GM23248 (cell line): ENCODE data around the gene OLA1.

Source experiments
- EZH2 ChIP-seq: fragments of 200-600 bp; sonication (generic); IDR thresholded peaks from 2 replicates; pipeline ENCODE4 v1.6.1; 2018; ENCODE audit warnings: antibody characterized with exemption, mild to moderate bottlenecking; ENCODE audit not compliant: insufficient read depth, poor library complexity, severe bottlenecking
- EZH2phosphoT487 ChIP-seq: fragments of 200-600 bp; sonication (generic); IDR thresholded peaks from 2 replicates; pipeline ENCODE4 v1.6.1; 2018; ENCODE audit warnings: antibody characterized with exemption, moderate library complexity, mild to moderate bottlenecking, low read depth; ENCODE audit not compliant: insufficient read depth

DNA sequence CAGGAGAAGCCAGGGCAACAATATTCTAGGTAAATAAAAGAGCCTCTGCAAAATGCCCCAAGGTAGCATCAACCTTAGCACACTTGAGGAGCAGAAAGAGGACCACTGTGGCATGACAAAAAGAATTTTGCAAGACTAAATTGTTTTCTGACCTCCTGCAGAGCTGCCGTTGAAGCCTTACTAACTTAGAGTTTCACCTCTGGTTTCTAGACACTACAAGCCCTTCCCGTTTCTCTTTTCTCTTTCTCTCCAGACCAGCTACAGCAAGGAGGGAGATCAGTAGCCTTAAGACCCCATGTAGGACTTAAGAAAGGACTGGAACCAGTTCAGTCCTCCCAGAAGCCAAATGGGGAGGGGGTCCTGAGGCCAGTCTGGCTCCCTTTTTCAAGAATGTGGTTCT lies 209.9 kb downstream of the OLA1 start:
- TF ChIP-seq EZH2phosphoT487 (no peak), EZH2 (no peak)
